Activated T-cell treated with anti-CD3 and anti-CD28 coated beads for 24 hours (primary cell): Measurements from ENCODE around the gene APCS.

Experiments used
- DNase-seq: peaks from one replicate; pipeline ENCODE4 v3.0.0-alpha.2; 2020; ENCODE audit warnings: low read depth

The APCS gene, protein sequence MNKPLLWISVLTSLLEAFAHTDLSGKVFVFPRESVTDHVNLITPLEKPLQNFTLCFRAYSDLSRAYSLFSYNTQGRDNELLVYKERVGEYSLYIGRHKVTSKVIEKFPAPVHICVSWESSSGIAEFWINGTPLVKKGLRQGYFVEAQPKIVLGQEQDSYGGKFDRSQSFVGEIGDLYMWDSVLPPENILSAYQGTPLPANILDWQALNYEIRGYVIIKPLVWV

DNA sequence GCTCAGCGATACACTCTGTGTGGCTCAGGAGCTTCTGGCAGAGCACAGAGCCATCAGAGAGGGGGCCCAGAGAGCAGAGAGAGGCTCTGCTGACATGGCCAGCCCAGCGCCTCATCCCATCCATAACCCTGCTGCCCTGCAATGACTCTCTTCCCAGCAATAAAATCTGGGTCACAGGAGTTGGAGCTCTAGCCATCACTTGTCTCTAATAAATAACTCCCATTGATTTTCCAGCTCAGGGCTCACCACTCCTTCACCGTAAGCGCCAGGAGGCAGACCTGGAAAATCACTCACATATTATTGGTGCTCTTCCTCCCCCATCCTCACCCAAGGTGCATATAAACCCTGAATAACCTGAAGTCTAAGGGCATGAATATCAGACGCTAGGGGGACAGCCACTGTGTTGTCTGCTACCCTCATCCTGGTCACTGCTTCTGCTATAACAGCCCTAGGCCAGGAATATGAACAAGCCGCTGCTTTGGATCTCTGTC, at the start of gene APCS:
APCS (plus strand) TSS at position 366 of the 491 bp plus-strand sequence; CDS start at position 462, 96 bp downstream.
- no peak for DNase-seq

DNA sequence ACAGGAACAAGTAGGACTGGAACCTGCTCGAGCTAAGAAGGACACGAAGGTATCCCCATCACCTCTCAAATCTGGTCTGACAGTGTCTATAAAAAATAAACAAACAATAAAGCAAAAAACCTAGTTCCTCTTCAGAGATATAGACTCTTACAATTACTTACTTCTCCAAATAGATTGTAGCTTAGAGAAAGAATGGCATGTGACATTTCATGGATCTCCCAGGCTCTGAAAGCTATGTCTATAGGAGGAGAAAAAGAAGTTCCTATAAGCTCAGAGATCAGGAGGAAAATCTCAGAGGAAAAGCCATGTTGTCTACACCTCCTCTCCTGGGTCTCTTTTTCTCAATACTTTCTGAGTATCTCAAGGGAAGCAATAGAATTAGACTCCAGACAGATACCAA, 39.5 kb upstream of the APCS start:
- DNase-seq, result no peak

DNA sequence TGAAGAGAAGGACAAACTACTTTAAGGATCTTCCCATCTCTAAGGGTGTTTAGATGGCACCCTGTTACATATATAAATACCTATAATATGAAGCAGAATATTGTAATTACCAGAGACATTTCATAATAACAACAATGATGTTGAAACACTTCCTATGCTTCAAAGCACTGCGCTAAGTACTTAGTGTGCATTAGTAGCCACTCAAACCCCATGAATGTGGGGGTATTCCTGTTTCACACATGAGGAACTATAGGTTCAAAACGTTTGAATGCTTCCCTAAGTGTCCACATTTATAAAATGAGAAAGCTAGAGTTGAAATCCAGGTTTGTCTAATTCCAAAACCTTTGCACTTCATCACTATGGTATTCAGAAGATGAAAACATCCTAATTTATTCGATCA, 33.4 kb upstream of the APCS start:
- no peak for DNase-seq

DNA sequence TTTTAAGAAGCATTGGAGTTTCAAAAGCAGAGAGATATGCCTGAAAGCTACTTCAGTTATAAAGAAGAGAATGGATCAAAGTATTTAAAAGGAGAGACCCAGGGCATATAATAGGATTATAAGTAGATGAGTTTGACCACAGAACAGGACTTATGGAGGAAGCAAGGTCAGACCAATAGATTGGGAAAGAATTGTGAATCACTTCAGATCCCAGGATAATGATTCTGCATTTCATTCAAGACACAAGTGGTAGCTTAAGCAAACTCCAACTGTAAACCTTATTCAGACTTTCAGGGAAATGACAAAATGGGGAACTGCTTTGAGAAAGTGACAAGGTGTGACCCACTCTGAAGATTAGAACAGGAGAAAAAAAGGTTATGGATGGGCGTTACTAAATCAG, 32.9 kb upstream of the APCS start:
- no peak for DNase-seq

DNA sequence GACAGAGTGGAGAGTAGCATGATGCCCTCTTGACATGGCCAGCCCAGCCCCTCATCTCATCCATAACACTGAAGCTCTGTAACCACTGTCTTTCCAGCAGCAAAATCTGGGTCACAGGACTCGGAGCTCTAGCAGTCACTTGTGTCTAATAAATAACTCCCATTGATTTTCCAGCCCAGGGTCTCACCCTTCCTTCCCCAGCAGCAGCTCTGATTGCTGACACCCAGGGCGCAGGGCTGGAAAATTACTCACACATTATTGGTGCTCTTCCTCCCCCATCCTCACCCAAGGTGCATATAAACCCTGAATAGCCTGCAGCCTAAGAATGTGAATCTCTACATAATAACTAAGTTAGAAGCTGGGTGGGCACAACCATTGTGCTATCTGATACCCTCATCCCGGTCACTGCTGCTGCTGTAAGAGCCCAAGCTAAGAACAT, 30.7 kb upstream of the APCS start:
- DNase-seq, result no peak

DNA sequence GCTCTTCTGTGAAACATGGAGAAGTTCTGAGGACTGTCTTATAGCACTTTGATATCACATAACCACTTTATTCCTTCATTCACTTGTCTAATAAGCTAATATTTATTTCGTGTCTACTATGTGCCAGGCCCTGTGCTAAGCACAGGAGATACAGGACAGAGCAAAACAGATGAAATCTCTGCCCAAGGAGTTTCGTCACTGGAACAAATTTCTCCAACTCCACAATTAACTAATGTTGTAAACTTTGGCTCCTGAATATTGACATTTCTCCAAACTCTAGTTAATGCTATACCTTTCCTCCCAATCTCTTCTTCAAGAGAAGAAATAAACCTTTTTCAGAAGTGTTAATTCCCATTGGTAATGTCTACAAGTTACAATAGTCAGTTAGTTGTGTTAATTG, 27.0 kb upstream of the APCS start:
- no peak for DNase-seq

DNA sequence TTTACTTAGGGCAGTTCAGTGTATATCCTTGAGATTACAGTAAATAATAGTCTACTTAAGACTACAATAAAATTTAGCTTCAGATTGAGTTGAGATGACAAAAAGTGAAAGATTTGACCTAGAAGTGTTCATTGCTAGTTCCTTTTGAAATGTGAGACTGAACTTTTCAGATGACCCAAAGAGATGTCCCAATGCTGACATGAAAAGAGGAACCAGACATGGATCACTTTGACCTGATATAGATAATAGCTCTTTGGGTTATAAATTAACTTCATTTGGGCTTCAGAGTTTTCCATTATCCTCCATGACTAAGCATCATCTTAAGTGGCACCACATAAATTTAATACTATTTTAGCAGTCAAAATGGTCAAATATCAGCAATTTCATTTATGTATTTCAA, 26.1 kb upstream of the APCS start:
- DNase-seq, result no peak

DNA sequence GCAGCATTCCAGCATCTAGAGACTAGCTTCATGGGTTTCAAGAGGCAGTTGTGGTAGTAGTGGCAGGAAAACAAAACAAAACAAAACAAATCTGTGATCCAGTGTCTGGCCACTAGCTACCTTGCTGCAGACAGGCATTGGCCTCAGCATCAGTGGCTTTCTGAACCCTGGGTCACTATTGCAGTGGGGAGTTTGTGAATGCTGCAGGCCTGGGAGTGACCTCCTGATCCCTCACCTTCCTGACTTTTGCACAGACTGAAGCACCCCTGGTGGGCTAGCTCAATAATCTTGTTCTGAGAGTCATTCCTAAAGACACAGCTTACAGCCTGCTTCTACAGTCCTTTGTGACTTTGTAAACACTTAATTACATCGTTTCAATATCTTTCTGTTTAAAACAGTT, 24.9 kb upstream of the APCS start:
- DNase-seq, result no peak

DNA sequence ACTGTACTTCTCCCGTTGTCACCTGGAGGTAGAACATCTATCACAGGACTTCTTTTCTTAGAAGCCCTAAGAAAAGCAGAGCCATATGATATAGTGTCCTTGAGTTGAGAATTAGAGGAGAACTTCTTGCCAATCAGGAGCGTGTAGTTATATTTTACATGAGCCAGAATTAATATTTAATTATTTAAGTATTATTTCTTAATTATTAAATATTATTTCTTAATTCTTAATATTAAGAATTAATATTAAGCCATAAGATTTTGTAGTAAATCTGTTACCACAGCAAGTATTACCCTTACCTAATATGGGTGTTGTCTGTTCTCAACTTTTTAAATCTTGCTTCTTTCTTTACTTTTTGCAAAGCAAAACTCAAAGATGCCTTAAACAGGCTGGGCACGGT, 10.2 kb upstream of the APCS start:
- no peak for DNase-seq

DNA sequence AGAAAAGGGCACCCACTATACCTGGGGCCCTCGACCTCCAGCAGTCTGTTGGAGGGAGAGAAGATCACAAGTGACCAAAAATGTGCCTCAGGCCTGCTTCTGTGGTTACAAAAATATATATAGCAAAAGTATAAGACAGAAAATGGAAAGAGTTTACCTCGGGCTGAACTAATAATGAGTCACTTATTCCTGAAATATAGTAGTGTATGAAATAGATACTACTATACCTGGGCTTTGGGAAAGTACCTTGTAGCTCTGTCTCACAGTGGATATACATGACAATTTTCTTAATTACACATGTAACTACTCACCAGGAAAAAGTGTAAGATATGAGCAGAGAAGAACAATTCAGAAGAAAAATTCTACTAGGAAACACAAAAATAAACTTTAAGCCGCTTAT, 7.3 kb upstream of the APCS start:
- DNase-seq, result no peak

DNA sequence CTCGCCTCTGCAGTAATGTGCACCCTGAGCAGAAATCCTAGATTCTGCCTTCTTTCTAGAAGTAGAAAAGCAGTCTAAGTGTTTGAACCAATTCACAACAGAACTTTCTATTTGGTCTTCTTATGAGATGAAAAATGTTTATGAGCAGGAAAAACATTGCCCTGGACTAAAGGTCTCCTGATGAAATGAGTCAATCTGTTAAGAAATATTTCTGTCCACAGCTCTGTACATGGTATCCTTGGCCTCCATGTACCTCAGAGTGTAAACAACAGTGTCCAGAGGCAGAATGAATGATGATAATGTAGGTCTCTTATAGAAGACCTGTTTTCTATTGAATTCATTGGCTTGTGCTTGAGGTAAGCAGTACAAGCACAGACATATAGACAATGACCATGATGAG, 6.2 kb upstream of the APCS start:
- DNase-seq, result no peak

DNA sequence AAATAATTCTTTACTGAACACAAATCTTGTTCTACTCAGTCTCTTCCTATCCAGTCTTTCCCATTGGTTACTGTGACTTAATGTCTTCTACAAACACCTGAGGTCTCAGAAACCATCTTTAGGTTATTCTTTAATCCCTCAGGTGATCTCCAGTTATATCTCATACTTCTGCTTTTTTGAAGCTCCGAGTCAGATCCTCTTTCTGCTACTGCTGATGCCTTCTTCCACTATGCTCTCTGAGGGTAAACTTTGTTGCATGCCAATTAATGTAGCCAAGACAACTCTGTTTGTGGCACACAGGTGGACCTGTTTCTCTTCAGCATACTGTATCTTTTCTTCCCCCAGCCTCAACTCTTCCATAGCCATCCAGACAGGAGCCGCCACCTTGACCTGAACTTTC, 3.1 kb upstream of the APCS start:
- DNase-seq, result no peak

DNA sequence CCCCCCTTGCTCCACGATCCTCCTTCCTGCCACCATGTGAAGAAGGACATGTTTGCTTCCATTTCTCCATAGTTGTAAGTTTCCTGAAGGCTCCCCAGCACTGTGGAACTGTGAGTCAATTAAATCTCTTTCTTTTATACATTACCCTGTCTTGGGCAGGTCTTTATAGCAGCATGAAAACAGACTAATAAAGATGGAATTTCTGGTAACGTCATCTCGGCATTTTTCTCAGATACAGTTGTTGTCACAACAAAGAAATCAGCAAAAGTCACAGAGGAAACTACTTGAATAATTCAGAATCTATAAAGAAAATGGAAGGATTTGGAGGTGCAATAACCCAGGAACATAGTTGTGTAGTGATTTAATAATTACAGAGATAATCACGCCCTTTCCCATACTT, 4.4 kb downstream of the APCS start:
- DNase-seq, result no peak

DNA sequence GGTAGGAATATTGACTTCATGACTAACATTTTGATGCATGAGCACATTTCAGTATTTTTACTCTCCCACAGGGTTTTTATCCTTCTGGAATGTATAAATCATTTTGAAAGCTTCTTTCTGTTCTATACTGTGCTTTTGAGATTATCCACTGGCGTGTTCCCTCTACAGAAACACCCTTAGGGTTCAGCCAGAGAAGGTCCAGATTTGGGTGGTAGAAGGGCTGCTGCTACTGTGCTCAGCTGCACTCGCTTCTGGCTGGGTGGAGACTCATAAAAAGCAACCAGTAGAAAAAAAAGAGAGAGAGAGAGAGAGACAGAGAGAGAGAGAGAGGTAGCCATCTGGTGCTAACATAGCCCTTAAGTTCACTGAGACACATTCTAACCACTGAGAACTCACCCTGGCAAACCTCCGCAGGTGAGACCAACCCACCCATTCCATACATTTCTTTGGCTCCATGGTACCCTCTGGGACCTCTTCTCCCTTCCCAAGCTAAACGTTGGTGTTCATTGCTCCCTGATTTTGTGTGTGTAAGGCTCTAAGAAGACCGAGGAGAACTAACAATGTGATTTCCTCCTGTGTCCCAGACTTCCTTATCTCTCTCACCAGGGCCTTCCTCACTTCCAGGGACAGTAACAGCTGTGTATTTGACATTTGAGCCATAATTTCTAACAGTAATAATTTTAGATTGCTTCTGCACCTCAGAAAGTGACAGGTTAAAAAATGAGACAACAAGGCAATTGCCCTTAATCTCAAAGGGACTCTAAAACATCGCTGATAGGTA, 7.2 kb downstream of the APCS start:
- DNase-seq, result no peak

DNA sequence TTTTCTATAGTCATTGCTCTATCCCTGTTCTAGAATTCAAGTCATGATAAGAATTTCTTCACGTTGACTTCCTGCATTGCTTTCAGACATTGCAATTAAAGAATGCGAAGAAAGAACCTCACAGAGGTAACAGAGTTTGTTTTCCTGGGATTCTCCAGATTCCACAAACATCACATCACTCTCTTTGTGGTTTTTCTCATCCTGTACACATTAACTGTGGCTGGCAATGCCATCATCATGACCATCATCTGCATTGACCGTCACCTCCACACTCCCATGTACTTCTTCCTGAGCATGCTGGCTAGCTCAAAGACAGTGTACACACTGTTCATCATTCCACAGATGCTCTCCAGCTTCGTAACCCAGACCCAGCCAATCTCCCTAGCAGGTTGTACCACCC, 10.6 kb downstream of the APCS start:
- no peak for DNase-seq

DNA sequence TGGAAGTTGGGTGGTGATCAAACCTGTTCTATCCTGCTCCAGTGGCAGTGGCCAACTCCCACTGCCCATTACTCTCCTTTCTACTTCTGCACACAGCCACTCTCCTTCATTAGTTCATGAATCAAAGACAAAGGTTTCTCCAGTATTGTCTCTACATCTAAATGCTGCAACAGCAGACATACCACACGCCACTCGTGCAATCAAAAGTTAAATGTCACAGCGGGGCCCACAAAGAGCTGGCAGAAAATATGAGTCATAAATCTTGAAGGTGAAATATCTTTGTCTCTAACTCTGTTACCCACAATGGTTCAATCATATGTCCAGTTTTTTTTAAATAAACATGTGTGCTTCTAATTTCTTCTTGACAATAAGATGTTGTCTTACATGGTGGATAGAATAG, 13.3 kb downstream of the APCS start:
- no peak for DNase-seq

DNA sequence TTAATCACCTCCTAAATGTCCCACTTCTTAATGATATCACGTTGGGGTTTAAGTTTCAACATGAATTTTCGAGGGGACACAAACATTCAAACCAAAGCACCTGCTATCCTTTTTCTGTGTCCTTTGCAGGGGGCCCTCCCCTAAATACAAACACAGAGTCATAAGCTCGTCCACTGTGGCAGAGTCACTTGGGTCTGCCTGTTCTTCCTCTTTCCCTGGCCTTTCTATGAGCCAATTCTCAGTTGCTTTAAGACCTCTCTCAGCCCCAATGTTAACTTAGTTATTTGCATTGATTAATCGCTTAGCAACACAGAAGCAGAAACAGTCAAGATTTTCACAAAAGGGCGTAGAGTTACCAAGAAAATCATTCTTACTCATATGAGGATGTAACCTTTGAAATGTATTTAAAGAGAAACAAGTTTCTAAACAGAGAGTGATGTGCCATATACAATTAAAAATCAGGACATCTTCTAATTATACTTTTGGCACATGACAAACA, 14.9 kb downstream of the APCS start:
- no peak for DNase-seq

DNA sequence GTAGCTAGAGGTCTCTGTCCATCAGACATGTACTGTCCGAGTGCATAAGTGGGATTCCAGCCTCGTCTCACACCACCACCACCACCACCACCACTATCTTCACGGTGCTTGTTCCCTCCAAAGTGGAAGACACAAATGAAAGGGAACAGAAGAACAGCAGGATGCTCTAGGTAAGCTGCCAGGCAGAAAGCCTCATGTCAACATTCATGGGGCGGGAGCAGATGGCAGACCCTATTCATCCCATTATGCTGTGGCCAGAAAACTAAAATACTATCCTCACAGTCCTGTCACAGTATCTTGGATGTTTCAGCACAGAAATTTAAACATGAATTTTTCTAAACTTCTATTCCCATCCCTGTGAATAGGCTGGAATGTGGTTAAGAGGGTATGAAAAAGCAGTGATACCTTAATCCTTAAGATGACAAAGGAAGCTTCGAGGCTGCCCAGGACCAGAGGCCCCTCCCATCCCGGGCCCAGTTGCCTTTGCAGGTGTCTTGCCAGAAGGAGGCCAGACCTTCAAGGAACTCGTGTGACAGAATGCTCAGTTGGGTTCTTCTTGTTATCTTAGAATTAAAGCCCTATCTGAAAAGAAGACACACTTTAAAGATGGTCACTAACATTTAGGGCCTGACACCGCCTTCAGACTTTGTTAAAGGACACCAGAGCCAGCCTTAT, 24.7 kb downstream of the APCS start:
- no peak for DNase-seq

DNA sequence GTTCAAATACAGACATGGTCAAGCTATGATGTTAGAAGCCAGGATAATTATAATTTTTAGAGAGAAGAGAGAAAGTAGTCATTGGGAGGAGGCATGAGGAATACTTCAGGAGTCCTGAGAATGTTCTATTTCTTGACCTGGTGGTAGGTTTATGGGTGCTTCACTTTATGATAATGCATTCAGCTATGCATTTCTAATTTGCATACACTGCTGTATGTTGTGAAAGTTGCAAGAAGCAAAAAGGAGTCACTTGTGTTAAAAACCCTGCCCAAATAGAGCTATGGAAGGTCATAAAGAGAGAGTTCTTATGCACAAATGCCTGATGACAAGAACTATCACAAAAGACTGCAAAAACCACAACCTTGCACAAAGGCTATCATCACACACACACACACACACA, 45.3 kb downstream of the APCS start:
- DNase-seq, result no peak
